Astrocyte of the hippocampus (primary cell): ENCODE results near the gene RPUSD3.
"Not testable (repeated sequence)": the region's sequence is repeated elsewhere in the genome, so short reads cannot be mapped to it uniquely, and the experiment has no call there.

ENCODE experiments used
- DNase-seq: peaks from one replicate; pipeline ENCODE4 v3.0.0; 2011; ENCODE audit warnings: low read depth, low spot score

RPUSD3 gene

DNA sequence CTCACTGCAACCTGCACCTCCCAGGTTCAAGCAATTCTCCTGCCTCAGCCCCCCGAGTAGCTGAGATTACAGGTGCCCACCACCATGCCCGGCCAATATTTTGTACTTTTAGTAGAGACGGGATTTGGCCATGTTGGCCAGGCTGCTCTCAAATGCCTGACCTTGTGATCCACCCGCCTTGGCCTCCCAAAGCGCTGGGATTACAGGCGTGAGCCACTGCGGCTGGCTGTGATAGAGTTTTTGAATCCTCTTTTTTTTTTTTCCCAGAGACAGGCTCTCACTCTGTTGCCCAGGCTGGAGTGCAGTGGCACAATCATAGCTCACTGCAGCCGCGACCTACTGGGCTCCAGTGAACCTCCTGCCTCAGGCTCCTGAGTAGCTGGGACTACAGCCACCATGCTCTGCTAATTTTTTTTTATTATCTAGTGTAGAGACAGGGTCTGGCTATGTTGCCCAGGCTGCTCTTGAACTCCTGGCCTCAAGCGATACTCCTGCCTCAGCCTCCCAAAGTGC, 21.4 kb upstream of the RPUSD3 start:
- not testable (repeated sequence) for DNase-seq

- DNase-seq, result peak; percentile 95
Observed at GRCh38 chr3:9864200-9864927, 20.6 kb upstream of the RPUSD3 start.

DNA sequence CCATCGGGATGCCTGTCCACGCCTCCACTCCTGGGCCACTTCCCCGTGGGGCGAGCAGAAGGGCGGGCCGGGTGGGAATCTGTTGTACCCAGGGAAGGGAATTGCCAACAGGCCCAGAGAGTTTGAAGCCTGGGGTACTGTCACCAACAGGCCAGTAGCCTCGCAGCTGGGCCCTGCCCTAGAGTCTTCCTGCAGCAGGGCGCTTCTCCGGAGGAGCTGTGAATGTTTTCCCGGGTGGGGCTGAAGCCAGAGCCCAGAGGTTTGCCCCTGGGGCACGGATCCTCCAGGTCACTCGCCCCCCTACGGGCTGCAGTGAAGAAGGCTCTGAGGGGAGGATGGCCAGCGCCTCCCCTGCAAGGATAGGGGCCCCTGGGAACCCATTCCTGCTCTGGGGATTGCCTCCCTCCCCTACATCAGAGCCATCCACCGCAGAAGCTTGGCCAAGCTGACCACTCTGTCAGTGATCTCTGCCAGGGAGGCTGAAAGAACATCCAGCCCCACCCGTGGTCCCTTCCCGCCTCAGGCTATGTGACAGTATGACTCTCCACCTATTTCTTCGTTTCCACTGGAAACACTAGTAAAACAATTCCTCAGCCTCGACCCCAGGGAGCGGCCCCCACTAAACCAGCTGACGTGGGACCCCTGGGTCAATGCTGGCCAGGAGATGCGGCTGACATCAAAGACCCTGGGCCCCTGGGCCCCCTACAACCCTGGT, 19.4 kb upstream of the RPUSD3 start:
- no peak for DNase-seq

DNA sequence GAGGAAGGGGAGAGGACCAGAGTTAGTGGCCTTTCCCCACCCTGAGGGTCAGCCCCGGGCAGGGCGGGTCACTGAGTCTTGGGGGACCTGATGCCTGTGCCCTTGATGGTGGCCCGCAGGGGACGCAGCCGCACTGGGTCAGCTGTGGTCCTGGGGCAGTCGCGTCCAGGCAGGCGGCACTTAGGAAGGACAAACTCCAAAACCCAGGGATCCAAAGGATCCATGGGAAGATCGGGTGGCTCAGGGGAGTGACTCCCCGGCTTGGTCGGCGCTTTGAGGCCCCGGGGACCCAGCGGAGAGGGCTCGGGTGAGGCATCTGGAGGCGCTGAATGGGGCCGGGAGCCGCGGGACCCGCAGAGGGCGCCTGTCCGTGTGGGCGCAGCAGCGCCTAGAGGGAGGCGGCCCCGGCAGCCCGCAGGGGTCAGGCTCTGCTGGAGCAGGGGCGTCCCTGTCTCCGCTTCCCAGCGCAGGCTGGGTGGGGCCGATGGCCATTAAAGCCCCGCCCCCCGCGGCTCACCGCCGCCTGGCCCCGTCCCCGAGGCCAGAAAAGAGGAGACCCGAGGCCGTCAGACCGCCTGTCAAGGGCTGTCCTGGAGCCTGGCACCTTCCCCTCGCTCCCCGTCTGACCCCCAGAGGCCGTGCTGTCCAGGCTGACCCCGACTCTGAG, 18.7 kb upstream of the RPUSD3 start:
- DNase-seq, result peak; percentile 37

- DNase-seq, result no peak
Observed at GRCh38 chr3:9861626-9862130, 17.9 kb upstream of the RPUSD3 start.

DNA sequence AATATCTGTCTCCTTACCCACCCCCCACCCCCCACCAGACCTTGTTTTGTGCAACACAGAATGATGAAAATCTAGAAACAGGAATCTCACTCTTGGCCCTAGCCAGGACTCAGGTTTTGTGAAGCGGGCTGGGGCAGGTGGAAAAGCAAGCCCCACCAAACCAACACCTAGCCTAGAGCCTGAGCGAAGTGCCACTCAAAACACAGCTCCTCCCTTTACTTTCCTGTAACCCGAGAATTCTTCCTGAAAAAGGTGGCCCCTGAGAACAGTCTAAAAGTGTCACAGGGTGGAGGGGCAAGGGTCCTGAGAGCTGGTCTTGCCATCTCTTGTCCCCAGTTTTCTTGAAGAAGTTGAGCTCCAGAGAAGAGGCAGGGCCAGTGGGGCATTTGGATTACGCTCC, 17.4 kb upstream of the RPUSD3 start:
- no peak for DNase-seq

GRCh38 chr3:9859530-9860025, 15.8 kb upstream of the RPUSD3 start:
- no peak for DNase-seq

- DNase-seq, result no peak
Observed at GRCh38 chr3:9855594-9855993, 11.8 kb upstream of the RPUSD3 start.

- not testable (repeated sequence) for DNase-seq
Observed at GRCh38 chr3:9854291-9854940, 10.6 kb upstream of the RPUSD3 start.

DNA sequence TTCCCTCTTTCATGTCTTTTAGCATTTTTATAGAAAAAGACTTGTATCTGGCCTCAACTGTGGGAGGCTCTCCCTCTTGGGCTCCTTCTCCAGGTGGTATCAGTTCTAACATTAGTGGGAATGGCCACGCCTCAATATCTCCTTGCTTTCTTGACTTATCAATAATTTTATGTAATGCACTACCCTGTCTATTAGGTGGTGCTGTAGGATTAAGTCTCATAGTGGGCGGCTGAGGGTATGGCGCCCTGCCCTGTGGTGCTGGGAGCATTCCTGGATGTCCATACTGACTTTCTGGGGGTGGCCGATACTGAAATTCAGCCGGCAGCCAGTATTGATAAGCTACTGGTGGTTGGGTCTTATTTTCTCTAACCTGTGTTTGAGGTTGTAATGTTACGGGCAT, 8.7 kb upstream of the RPUSD3 start:
- no peak for DNase-seq

DNA sequence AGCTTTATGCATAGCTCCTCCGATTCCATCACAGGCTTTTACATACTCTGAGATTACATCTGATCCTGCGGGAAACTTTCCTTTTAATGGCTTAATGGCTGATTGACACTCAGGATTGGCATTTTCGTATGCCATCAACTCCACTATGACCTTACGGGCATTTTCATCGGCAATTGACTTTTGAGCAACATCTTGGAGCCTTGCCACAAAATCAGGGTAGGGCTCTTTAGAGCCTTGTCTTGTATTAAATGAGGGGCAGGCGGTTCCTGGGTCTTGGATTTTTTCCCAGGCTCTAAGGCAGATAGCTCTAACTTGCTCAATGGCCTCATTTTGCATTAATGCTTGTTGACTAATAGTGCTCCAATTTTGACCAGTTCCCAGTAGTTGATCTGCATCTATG, 8.1 kb upstream of the RPUSD3 start:
- not testable (repeated sequence) for DNase-seq

DNA sequence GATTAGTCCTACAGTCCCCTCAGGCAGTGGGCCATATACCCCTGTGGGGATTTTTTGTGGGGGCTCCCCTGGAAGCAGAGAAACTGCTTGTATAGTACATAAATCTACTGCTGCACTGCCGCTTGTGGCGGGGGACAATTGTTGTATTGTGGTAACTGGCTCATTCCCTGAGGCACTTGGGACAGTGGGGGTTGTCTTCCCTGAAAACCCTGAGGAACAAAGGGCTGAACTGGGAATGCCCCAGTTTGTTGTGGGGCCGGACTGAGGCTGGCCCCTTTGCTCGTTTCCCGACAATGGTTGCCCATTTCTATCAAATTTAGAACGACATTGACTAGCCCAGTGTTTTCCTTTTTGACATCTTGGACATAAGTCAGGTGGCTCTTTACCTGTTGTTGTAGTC, 7.6 kb upstream of the RPUSD3 start:
- DNase-seq, result not testable (repeated sequence)

DNA sequence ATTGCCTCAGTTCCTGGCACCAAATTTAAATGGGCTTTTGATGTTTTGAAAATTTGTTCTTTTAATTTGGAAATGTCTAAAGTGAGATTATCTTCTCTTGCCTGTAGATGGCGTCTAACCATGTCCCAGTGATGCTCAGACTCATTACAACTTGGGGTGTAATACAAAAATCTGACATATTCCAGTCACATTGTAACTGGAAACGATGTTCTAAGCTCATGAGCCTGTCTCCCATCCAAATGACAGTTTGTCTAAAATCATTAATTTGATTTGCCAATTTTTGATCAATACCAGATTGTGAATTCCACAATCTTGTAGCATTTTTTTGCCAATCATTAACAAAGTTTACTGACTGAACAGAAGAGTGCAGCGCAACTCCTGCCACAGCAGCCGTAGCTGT, 5.1 kb upstream of the RPUSD3 start:
- peak; percentile 43 for DNase-seq

DNA sequence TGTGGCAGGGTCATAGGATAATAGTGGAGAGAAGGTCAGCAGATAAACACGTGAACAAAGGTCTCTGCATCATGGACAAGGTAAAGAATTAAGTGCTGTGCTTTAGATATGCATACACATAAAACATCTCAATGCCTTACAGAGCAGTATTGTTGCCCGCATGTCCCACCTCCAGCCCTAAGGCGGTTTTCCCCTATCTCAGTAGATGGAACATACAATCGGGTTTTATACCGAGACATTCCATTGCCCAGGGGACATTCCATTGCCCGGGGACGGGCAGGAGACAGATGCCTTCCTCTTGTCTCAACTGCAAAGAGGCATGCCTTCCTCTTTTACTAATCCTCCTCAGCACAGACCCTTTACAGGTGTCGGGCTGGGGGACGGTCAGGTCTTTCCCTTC, 4.1 kb upstream of the RPUSD3 start:
- not testable (repeated sequence) for DNase-seq

GRCh38 chr3:9846931-9847488, 3.2 kb upstream of the RPUSD3 start:
- DNase-seq, result no peak

DNA sequence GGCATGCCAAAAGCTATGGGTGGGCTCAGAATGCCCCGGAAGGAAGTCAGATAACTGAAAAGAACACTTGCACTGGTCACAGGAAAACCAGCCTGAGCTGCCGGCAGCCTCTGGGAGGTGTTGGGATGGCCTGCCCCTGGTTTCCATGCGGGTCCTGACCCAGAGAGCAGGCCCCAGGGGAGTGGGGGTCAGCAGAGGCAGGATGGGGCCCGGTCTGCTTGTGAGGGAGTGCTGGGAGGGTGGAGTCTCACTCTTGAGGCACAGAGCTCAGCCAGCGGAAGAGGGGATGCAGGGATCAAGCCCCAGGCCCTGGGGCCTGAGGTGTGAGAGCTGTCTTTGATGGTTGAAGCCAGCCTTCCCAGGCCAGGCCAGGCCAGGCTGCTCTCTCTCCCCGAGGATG, 2.4 kb upstream of the RPUSD3 start:
- DNase-seq, result no peak

DNA sequence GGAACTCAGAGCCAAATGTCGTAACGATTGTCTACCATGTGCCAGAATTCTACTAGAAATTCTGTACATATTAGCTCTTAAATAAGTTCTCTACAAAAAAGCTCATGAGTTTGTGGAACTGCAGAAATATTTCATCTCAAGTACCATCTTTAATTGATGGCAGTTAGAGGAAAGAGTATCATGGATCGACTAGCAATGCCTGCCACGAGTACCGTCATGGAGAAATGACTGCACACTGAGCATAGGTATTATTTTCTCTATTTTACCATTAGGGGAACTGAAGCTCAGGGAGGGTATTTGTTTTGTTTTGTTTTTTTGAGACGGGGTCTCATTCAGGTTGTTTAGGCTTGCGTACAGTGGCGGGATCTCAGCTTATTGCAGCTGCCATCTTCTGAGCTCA, 2.8 kb downstream of the RPUSD3 start:
- no peak for DNase-seq

DNA sequence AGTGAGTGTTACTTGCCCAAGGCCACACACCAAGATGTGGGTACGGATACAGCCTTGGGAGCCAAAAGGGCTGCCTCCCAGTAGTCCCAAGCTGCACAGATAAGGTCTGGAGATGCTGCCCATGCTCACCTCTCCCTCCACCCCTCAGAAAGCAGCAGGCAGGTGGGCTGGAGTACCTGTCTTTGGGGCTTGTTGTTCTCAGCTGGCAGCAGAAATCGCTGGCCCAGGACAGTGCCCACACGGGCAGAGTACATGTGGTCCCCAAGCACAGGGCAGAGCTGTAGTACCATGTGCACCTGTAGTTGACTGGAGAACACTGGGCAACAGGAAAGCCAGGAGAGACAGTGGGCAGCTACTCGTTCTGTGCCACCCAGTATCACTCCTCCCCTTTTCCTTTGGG, 5.0 kb downstream of the RPUSD3 start:
- no peak for DNase-seq

- DNase-seq, result no peak
Observed at GRCh38 chr3:9837701-9838582, 5.9 kb downstream of the RPUSD3 start.
